CD8-positive, alpha-beta memory T cell (primary cell): ENCODE data around the gene TBC1D21. TPM values are rescaled to one million over a fixed set of nuclear protein-coding genes. Genes with fewer than 3 reads are reported as not detected.

Source experiments
- CTCF ChIA-PET: fragments of 350-600 bp; sonication (Branson Sonifier 250); formaldehyde crosslinking; loops from one replicate; lab custom pipeline; 2021; ENCODE audit warnings: antibody characterized with exemption; lab: Charles Lee
- POLR2A ChIA-PET: fragments of 350-600 bp; sonication (Branson Sonifier 250); formaldehyde crosslinking; loops from one replicate; lab custom pipeline; 2021; ENCODE audit warnings: antibody characterized with exemption; lab: Charles Lee
- DNase-seq, 5 donors: peaks; one replicate each; pipeline versions ENCODE4 v3.0.0 to v3.0.0-alpha.2; 2020 to 2022; ENCODE audit warnings: mixed read lengths in 1 of 5
- H3K27ac ChIP-seq: one replicate; pipeline ENCODE4 v1.7.0; 2013; ENCODE audit warnings: low read depth, mild to moderate bottlenecking, low read length, moderate library complexity
- H3K27me3 ChIP-seq: 2 replicates; pipeline ENCODE4 v1.7.0; 2013; ENCODE audit warnings: low read length, mild to moderate bottlenecking; ENCODE audit not compliant: insufficient read depth, poor library complexity, severe bottlenecking
- H3K36me3 ChIP-seq: 2 replicates; pipeline ENCODE4 v1.7.0; 2013; ENCODE audit warnings: mild to moderate bottlenecking, low read length, moderate library complexity; ENCODE audit not compliant: insufficient read depth
- H3K4me1 ChIP-seq: 2 replicates; pipeline ENCODE4 v1.7.0; 2013; ENCODE audit warnings: mild to moderate bottlenecking, low read length, moderate library complexity; ENCODE audit not compliant: insufficient read depth
- H3K4me3 ChIP-seq: 2 replicates; pipeline ENCODE4 v1.7.0; 2013; ENCODE audit warnings: mild to moderate bottlenecking, low read length
- H3K9me3 ChIP-seq: 2 replicates; pipeline ENCODE4 v1.7.0; 2013; ENCODE audit warnings: mild to moderate bottlenecking, low read length
- H3K27ac Mint-ChIP-seq, 8 donors: one replicate each; pipeline ENCODE4 v1.8.0; 2020 to 2021; ENCODE audit warnings: mixed read lengths in 8 of 8, mild to moderate bottlenecking in 6 of 8, inconsistent platforms in 3 of 8, moderate library complexity in 3 of 8
- H3K27me3 Mint-ChIP-seq, 2 donors: one replicate each; pipeline ENCODE4 v1.8.0; 2020 to 2021; ENCODE audit warnings: mixed read lengths in 2 of 2, mild to moderate bottlenecking in 1 of 2, moderate library complexity in 1 of 2
- H3K36me3 Mint-ChIP-seq, 3 donors: one replicate each; pipeline ENCODE4 v1.8.0; 2020 to 2021; ENCODE audit warnings: mixed read lengths in 3 of 3, inconsistent platforms in 1 of 3, mild to moderate bottlenecking in 1 of 3
- H3K4me1 Mint-ChIP-seq, 3 donors: one replicate each; pipeline ENCODE4 v1.8.0; 2020 to 2021; ENCODE audit warnings: mixed read lengths in 3 of 3, inconsistent platforms in 1 of 3, mild to moderate bottlenecking in 1 of 3
- H3K4me3 Mint-ChIP-seq, 7 donors: one replicate each; pipeline ENCODE4 v1.8.0; 2020 to 2021; ENCODE audit warnings: mixed read lengths in 7 of 7, mild to moderate bottlenecking in 6 of 7, moderate library complexity in 4 of 7, inconsistent platforms in 2 of 7
- H3K9me3 Mint-ChIP-seq, 5 donors: one replicate each; pipeline ENCODE4 v1.8.0; 2020 to 2022; ENCODE audit warnings: mixed read lengths in 5 of 5, mild to moderate bottlenecking in 3 of 5, moderate library complexity in 2 of 5, inconsistent platforms in 1 of 5
- polyA plus RNA-seq: library from polyadenylated mRNA; unstranded; fragments of 300-500 nt; fragmentation: Illumina TruSeq; gene quantifications from one replicate; pipeline ENCODE4 v1.2.3, GENCODE V29; 2021
- total RNA-seq, 2 experiments: library from RNA; stranded (reverse); gene quantifications; one replicate each; pipeline ENCODE4 v1.2.3, GENCODE V29; 2021

The TBC1D21 gene
- total and polyA plus RNA-seq, 3 experiments from 2014 or later, result not detected

DNA sequence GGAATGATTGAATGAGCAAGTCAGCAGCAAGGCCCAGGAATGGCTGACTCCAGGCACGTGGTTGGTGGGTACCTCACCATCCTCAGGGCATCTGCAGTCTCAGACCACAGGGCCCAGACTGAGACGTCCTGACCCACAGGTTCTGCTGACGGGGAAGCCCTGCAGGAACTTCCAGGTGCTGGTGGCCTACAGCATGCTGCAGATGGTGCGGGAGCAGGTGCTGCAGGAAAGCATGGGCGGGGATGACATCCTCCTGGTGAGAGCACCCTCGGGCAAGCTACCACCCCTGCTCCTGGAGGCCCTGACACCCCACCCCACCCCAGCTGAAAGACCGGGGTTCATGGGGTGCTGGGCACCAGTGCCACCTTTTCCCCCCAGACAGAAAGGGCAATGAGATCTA, 14.1 kb downstream of the TBC1D21 start:
- H3K9me3 Mint-ChIP-seq, result no peaks in the 10 kb centered on the region
- Histone ChIP-seq H3K27me3 (no peaks in the 10 kb centered on the region), H3K27ac (no peak overlapping the region), H3K9me3 (no peaks in the 10 kb centered on the region), H3K4me1 (no peaks in the 10 kb centered on the region), H3K4me3 (no peak overlapping the region), H3K36me3 (no peaks in the 10 kb centered on the region)
- CTCF ChIA-PET, result interaction anchor here (1.1 kb wide), 1 partner anchor 14 kb away, joined by 3 read pairs; the partner anchor contains the start of gene TBC1D21
- H3K27me3 Mint-ChIP-seq, result peaks cover 20 to 41% of the 10 kb centered on the region in 2 donors
- POLR2A ChIA-PET, result no interaction called here
- no peaks in the 10 kb centered on the region for H3K4me1 Mint-ChIP-seq
- no peak for DNase-seq
- peak overlapping the region in 1 of 8 donors; percentile 34 for H3K27ac Mint-ChIP-seq
- H3K36me3 Mint-ChIP-seq, result no peaks in the 10 kb centered on the region
- no peak overlapping the region for H3K4me3 Mint-ChIP-seq

DNA sequence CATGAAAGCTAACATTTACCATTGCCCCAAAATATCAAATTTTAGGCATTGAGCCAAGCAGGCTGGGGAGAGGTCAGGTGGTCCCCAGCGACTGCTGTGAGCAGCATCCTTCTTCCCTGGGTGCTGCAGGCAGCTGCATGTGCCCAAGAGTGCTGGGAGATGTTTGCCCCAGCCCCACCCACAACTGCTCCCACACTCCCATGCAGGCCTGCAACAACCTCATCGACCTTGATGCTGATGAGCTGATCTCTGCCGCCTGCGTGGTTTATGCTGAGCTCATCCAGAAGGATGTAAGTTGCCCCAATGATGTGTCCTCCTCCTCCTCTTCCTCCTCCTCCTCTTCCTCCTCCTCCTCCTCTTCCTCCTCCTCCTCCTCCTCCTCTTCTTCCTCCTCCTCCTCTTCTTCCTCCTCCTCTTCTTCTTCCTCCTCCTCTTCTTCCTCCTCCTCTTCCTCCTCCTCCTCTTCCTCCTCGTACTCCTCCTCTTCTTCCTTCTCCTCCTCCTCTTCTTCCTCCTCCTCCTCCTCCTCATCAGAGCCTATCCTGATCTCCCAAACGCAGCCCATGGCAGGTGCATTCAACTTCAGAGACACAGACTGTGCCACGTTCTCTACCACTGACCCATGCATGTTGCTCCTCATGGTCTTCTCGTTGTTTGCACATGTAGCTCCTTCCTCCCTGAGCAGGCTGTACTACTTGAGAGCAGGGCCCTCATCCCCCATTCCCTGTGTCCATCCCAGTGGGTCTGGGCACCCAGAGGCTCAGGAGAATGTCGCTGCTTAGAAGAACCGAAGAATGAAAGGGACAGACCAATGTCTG, 15.1 kb downstream of the TBC1D21 start:
- no peaks in the 10 kb centered on the region for H3K9me3 ChIP-seq
- peaks cover 22 to 43% of the 10 kb centered on the region in 2 donors for H3K27me3 Mint-ChIP-seq
- H3K27ac Mint-ChIP-seq, result no peak overlapping the region
- no peaks in the 10 kb centered on the region for H3K36me3 ChIP-seq
- no peaks in the 10 kb centered on the region for H3K9me3 Mint-ChIP-seq
- CTCF ChIA-PET, result interaction anchor here (1.1 kb wide), 1 partner anchor 15 kb away, joined by 3 read pairs; the partner anchor contains the start of gene TBC1D21
- no peak for DNase-seq
- peaks cover 0 to 1% (median 0%) of the 10 kb centered on the region in 3 donors for H3K36me3 Mint-ChIP-seq
- H3K4me3 ChIP-seq, result no peak overlapping the region
- no peaks in the 10 kb centered on the region for H3K4me1 ChIP-seq
- POLR2A ChIA-PET, result no interaction called here
- H3K27me3 ChIP-seq, result no peaks in the 10 kb centered on the region
- H3K4me3 Mint-ChIP-seq, result no peak overlapping the region
- H3K27ac ChIP-seq, result no peak overlapping the region
- H3K4me1 Mint-ChIP-seq, result no peaks in the 10 kb centered on the region

DNA sequence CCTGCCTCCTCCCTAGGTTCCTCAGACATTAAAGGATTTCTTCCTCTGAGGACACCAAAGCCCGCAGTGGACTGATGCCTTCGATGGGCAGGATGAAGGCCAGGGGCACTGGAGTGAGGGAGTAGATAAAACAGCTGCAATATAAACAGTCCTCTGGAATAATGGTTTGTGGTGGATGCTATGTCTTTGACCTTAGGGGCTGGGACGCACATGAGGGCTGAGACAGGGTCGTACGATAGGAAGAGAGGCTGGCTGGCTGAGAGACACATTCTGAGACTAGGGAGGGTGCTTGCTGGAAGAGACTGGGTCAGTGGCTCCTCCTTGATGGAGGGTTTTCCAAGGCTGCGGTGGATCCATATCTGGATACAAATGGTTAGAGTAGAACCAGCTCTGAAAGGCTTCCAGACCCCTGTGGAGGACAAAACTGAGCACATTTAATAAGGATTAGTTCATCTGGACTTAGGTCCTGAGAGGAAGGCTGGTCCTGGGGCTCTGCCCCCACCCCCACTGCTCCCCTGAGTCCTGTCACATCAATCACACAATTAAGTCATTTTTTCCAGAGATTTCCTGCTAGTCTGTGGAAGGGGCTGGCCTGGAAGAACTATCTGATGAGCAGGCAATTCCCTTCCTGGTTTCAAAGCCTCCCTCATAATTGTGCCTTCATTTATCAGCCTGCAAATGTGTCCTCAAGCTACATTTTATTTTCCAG, 15.8 kb downstream of the TBC1D21 start:
- H3K9me3 ChIP-seq, result no peaks in the 10 kb centered on the region
- Mint-ChIP-seq H3K27ac (no peak overlapping the region), H3K4me3 (no peak overlapping the region), H3K27me3 (peaks cover 18 to 36% of the 10 kb centered on the region in 2 donors), H3K9me3 (no peaks in the 10 kb centered on the region), H3K4me1 (no peaks in the 10 kb centered on the region), H3K36me3 (peaks cover 0 to 1% (median 0%) of the 10 kb centered on the region in 3 donors)
- DNase-seq, result no peak
- CTCF ChIA-PET, result no interaction called here
- no peak overlapping the region for H3K4me3 ChIP-seq
- POLR2A ChIA-PET, result no interaction called here
- H3K27ac ChIP-seq, result no peak overlapping the region
- no peaks in the 10 kb centered on the region for H3K27me3 ChIP-seq
- H3K36me3 ChIP-seq, result no peaks in the 10 kb centered on the region
- no peaks in the 10 kb centered on the region for H3K4me1 ChIP-seq

DNA sequence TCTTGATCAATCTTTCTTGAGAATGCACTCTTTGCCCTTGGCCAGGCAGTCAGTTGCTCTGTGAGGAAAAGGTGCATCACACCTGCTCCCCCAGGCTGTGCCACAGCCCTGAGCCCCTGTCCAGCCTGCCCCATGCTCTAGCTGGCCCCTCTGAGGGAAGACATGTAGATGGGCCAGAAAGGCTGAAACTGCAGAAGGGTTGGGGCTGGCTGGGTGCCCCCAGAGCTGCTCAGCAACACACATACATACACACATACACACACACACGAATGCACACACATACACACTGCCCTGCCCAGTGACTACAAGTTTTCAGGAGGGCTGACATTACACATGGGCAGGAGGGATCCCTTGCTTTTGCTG, 16.4 kb downstream of the TBC1D21 start:
- Mint-ChIP-seq H3K4me1 (no peaks in the 10 kb centered on the region), H3K9me3 (no peaks in the 10 kb centered on the region), H3K27ac (no peak overlapping the region), H3K27me3 (peaks cover 17 to 32% of the 10 kb centered on the region in 2 donors), H3K4me3 (no peak overlapping the region), H3K36me3 (peaks cover 0 to 1% (median 0%) of the 10 kb centered on the region in 3 donors)
- Histone ChIP-seq H3K36me3 (no peaks in the 10 kb centered on the region), H3K27ac (no peak overlapping the region), H3K27me3 (no peaks in the 10 kb centered on the region), H3K9me3 (no peaks in the 10 kb centered on the region), H3K4me3 (no peak overlapping the region), H3K4me1 (no peaks in the 10 kb centered on the region)
- ChIA-PET POLR2A (no interaction called here), CTCF (no interaction called here)
- no peak for DNase-seq

DNA sequence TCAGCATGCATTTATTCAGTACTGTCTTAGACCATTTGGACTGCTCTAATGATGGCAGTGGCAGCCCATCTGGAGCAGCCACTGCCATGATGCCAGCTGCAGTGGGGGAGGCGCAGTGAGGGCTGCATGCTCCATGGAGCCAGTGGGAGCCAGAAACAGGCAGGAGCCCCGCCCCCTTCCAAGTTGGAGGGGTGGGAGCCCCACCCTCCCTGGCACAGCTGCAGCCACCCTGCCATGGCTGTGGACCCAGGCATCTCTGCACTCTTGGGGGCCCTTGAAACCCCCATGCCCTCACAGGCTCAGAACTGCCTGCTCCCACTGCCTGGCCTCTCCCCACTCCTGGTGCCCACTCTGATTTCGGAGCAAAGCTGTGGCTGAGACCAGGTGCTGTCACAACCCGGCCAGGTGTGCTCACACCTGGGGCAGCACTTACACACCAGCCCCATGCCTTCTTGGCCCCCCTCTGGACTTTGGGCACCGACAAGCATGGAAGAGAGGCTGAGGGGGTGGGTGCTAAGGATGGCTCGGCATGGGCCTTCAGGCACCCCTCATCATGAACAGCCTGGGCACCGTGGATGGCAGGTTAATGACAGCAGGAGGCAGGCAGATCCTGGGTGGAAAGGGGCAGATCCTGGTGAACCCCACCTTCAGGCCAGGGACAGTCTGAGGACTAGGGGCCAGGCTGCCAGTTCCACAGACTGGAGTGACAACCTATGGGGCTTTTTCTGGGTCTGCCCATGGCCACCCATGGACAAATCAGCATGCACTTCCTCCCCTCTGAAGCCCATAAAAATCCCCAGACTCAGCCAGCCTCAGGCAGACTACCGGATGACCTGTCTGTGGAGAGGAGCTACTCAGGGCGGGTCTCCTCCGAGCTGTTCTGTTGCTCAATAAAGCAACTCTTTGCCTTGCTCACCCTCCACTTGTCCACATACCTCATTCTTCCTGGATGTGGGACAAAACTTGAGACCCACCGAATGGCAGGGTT, 18.3 kb downstream of the TBC1D21 start:
- H3K27me3 ChIP-seq, result no peaks in the 10 kb centered on the region
- H3K27ac ChIP-seq, result no peak overlapping the region
- ChIA-PET CTCF (interaction anchor here (0.9 kb wide), 1 partner anchor 17 kb away, joined by 3 read pairs; no protein-coding TSS in a partner anchor), POLR2A (no interaction called here)
- H3K9me3 ChIP-seq, result no peaks in the 10 kb centered on the region
- DNase-seq, result no peak
- Mint-ChIP-seq H3K27ac (peak overlapping the region in 1 of 8 donors; percentile 54), H3K4me3 (no peak overlapping the region), H3K4me1 (no peaks in the 10 kb centered on the region), H3K9me3 (no peaks in the 10 kb centered on the region), H3K27me3 (peaks cover 16 to 31% of the 10 kb centered on the region in 2 donors), H3K36me3 (peaks cover 0 to 4% (median 0%) of the 10 kb centered on the region in 3 donors)
- H3K4me3 ChIP-seq, result no peak overlapping the region
- H3K4me1 ChIP-seq, result no peaks in the 10 kb centered on the region
- no peaks in the 10 kb centered on the region for H3K36me3 ChIP-seq

DNA sequence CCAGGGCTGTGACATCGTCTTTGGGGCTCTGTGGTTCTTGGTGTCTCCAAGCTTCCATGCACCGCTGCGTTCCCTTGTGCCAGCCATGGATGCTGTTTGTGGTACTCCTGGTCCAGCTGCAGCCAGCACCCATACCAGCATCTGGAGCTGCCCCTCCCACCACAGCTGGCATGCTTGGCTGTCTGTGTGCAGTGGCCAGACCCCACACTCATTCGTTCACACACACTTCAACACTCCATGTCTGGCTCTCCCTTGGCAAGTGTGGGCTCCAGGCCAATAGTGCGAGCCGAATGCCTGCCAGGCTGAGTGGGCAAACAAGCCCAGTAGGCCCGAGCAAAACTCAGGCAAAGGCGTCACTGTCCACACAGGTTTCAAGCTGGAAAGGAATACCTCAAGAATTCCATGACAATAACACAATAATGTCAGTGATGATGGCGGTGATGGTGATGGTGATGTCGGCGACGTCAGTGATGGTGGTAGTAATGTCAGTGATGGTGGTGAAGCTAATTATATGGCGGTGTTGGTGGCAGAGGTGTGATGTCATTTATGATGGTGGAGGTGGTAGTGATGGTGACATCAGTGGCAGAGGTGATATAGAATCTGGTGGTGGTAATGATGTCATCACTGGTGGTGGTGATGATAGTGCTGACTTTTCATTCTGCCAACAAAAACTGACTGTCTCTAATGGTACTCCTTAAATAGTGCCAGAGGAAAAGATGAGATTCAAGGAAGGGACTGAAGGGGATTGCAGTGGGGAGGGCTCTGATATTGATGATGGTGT, 19.3 kb downstream of the TBC1D21 start:
- no peaks in the 10 kb centered on the region for H3K9me3 Mint-ChIP-seq
- no peak overlapping the region for H3K27ac Mint-ChIP-seq
- H3K4me3 Mint-ChIP-seq, result no peak overlapping the region
- no peak overlapping the region for H3K4me3 ChIP-seq
- H3K36me3 Mint-ChIP-seq, result peaks cover 0 to 4% (median 0%) of the 10 kb centered on the region in 3 donors
- H3K4me1 ChIP-seq, result no peaks in the 10 kb centered on the region
- H3K27me3 ChIP-seq, result no peaks in the 10 kb centered on the region
- no peak for DNase-seq
- no peaks in the 10 kb centered on the region for H3K36me3 ChIP-seq
- POLR2A ChIA-PET, result no interaction called here
- no peak overlapping the region for H3K27ac ChIP-seq
- no peaks in the 10 kb centered on the region for H3K9me3 ChIP-seq
- CTCF ChIA-PET, result interaction anchor here (0.9 to 2.1 kb wide), 3 partner anchors 10 to 35 kb away, joined by 3 to 6 read pairs (median 3); no protein-coding TSS in a partner anchor
- peaks cover 0 to 4% (median 1%) of the 10 kb centered on the region in 3 donors for H3K4me1 Mint-ChIP-seq
- peaks cover 16 to 31% of the 10 kb centered on the region in 2 donors for H3K27me3 Mint-ChIP-seq
